ENCODE measurements around the gene SHBG.

DNA sequence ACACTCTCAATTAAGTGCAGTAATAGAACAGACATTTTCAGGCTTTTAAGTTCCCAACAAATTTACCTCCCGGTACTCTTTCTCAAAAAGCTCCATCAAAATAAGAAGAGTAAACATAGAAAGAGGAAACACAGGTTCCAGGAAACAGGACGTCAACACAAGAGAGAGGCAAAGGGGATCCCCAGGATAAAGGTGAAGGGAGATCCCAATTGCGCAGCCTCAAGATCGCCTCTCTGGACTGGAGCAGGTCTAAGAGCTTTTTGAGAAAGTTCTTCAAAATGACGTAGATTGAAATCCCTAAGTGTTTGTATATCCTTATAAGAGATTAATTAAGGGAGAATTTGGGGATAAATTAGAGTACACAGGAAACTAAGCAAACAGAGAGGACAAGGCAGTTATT is 11.3 kb upstream of the SHBG start:
- TF ChIP-seq ZNF274 (IDR thresholded peaks at IDR 0.05; ENCODE audit: low read depth, low read length) (no peak), SUZ12 (IDR thresholded peaks at IDR 0.05; ENCODE audit: extremely low read depth, insufficient read depth, insufficient read length) (no peak)
